K562 (cell line): Measurements from ENCODE around the gene NUDT14. TPM values are rescaled to one million over a fixed set of nuclear protein-coding genes. Genes with fewer than 3 reads are reported as not detected.

Source experiments
- ATAC-seq: fragments of 200-7000 bp; cut with Tn5 transposase; 3 replicates; pipeline ENCODE4 v1.9.1; 2020; ENCODE audit warnings: moderate library complexity
- BruUV-seq: library from RNA; stranded (reverse); fragments of 400-500 nt; replicated peaks from 2 replicates; lab custom pipeline; 2021; lab: Mats Ljungman, UMichigan
- CTCF ChIA-PET: fragments of 300-600 bp; formaldehyde crosslinking; extraction: SDS; loops from one replicate; lab custom pipeline; 2021; ENCODE audit warnings: low intra/inter-chr PET ratio; lab: Yijun Ruan, JAX
- POLR2A ChIA-PET: fragments of 300-600, 350-650 bp; sonication (Branson Sonifier 250); formaldehyde crosslinking; extraction: SDS; loops from one replicate; lab custom pipeline; 2021; ENCODE audit warnings: antibody characterized with exemption, inconsistent platforms; lab: Yijun Ruan, JAX
- DNase-seq, 4 experiments: peaks; one replicate each; pipeline versions ENCODE4 v3.0.0 to v3.0.0-alpha.2; 2011 to 2018; ENCODE audit warnings: low spot score in 3 of 4, mixed read lengths in 3 of 4; ENCODE audit errors: extremely low read depth in 1 of 4
- FAIRE-seq: peaks from 2 replicates; lab custom pipeline; 2011; peaks lifted over from hg19 to GRCh38; lab: Jason Lieb, UNC
- H2AFZ ChIP-seq: 2 replicates; pipeline ENCODE4 v1.6.0; 2011; ENCODE audit warnings: low read depth, low read length, control low read depth, inconsistent platforms
- H3K27ac ChIP-seq: fragments of 200-600 bp; 3 replicates; pipeline ENCODE4 v1.8.0; 2011; ENCODE audit warnings: low read depth, mild to moderate bottlenecking, control low read depth, inconsistent platforms, low read length, moderate library complexity, mixed read lengths; ENCODE audit errors: extremely low read depth
- H3K27me3 ChIP-seq, 2 experiments: fragments of 300-600 bp in 1 of 2; 2 replicates in 1 of 2; 3 replicates in 1 of 2; pipeline versions ENCODE4 v1.6.0 to v1.8.0; 2011; ENCODE audit warnings: inconsistent platforms in 2 of 2, low read length in 2 of 2, mild to moderate bottlenecking in 1 of 2, mixed read lengths in 1 of 2, moderate library complexity in 1 of 2; ENCODE audit not compliant: control insufficient read depth in 2 of 2, insufficient read depth in 2 of 2
- H3K36me3 ChIP-seq: fragments of 300-600 bp; 3 replicates; pipeline ENCODE4 v1.8.0; 2011; ENCODE audit warnings: mild to moderate bottlenecking, low read length, inconsistent platforms; ENCODE audit not compliant: control insufficient read depth, insufficient read depth
- H3K4me1 ChIP-seq, 2 experiments: fragments of 200-600 bp in 1 of 2; replicated peaks in 1 of 2; 2 replicates in 1 of 2; 3 replicates in 1 of 2; pipeline versions ENCODE4 v1.5.1 to v1.8.0; 2011; ENCODE audit warnings: inconsistent platforms in 2 of 2, low read length in 2 of 2, mild to moderate bottlenecking in 1 of 2, mixed read lengths in 1 of 2, moderate library complexity in 1 of 2; ENCODE audit not compliant: control insufficient read depth in 2 of 2, insufficient read depth in 2 of 2
- H3K4me2 ChIP-seq: 2 replicates; pipeline ENCODE4 v1.6.1; 2011; ENCODE audit warnings: low read length, control low read depth, inconsistent platforms, mixed read lengths; ENCODE audit not compliant: insufficient read depth
- H3K4me3 ChIP-seq: fragments of 200-600 bp; sonication (generic), shearing (Covaris generic); 2 replicates; pipeline ENCODE4 v1.5.1; 2016; ENCODE audit warnings: control low read depth, inconsistent platforms
- H3K79me2 ChIP-seq: fragments of 200-600 bp; 3 replicates; pipeline ENCODE4 v1.8.0; 2011; ENCODE audit warnings: low read length, inconsistent platforms; ENCODE audit not compliant: control insufficient read depth, insufficient read depth
- H3K9ac ChIP-seq, 2 experiments: 2 replicates each; pipeline versions ENCODE4 v1.6.0 to v1.6.1; 2011; ENCODE audit warnings: low read depth in 2 of 2, low read length in 2 of 2, control low read depth in 1 of 2, inconsistent platforms in 1 of 2, mild to moderate bottlenecking in 1 of 2, mixed read lengths in 1 of 2; ENCODE audit not compliant: insufficient read depth in 1 of 2
- H3K9me1 ChIP-seq: one replicate; pipeline ENCODE4 v1.6.0; 2011; ENCODE audit warnings: inconsistent platforms, mild to moderate bottlenecking, low read length, moderate library complexity; ENCODE audit not compliant: control insufficient read depth, insufficient read depth
- H3K9me3 ChIP-seq: replicated peaks from 2 replicates; pipeline ENCODE4 v1.5.1; 2011; ENCODE audit warnings: low read depth, low read length, inconsistent platforms; ENCODE audit not compliant: control insufficient read depth, insufficient read depth
- H4K20me1 ChIP-seq: replicated peaks from 2 replicates; pipeline ENCODE4 v1.6.1; 2011; ENCODE audit warnings: low read length, inconsistent platforms, mixed read lengths; ENCODE audit not compliant: control insufficient read depth, insufficient read depth
- CLOCK ChIP-seq: fragments of 250-450 bp; sonication (Bioruptor Pico); IDR thresholded peaks from 2 replicates; pipeline ENCODE4 v1.4.0; 2020; ENCODE audit warnings: mild to moderate bottlenecking, moderate library complexity, borderline replicate concordance
- ETS1 ChIP-seq: conservative IDR thresholded peaks from 2 replicates; pipeline ENCODE4 v1.6.1; 2011; ENCODE audit warnings: low read depth, mild to moderate bottlenecking, low read length; ENCODE audit not compliant: control insufficient read depth
- PBX2 ChIP-seq, 2 experiments: IDR thresholded peaks in 1 of 2; conservative IDR thresholded peaks in 1 of 2; 2 replicates each; pipeline ENCODE4 v1.6.1; 2016; ENCODE audit warnings: low read depth in 2 of 2, mild to moderate bottlenecking in 1 of 2, missing compliant biosample characterization in 1 of 2, missing genetic modification characterization in 1 of 2, moderate library complexity in 1 of 2
- USF1 ChIP-seq: sonication (generic); formaldehyde crosslinking; IDR thresholded peaks from 2 replicates; pipeline ENCODE4 v1.9.0; 2022; ENCODE audit warnings: mild to moderate bottlenecking, missing genetic modification reagents
- VEZF1 ChIP-seq: fragments of 200-800 bp; sonication (Bioruptor generic); IDR thresholded peaks from 2 replicates; pipeline ENCODE4 v1.6.1; 2017; ENCODE audit warnings: missing genetic modification characterization, missing compliant biosample characterization
- ZNF740 ChIP-seq, 3 experiments: fragments of 200-800 bp in 1 of 3; sonication (Bioruptor generic) in 1 of 3; sonication (generic) in 1 of 3; formaldehyde crosslinking in 1 of 3; IDR thresholded peaks; 2 replicates each; pipeline versions ENCODE4 v1.6.1 to v1.8.0; 2016 to 2022; ENCODE audit warnings: mild to moderate bottlenecking in 2 of 3, missing compliant biosample characterization in 2 of 3, missing genetic modification characterization in 2 of 3, missing genetic modification reagents in 1 of 3
- WGBS: fragments of 100-300 bp; shearing (Covaris generic); methylation state at CpG from one replicate; pipeline ENCODE4 v1.1.6; 2016; ENCODE audit warnings: low coverage, mixed read lengths; ENCODE audit not compliant: insufficient coverage; ENCODE audit errors: missing lambda C conversion rate; 5-methylcytosine and 5-hydroxymethylcytosine counted together
- in situ Hi-C: fragments of 300-500 bp; cut with MboI; formaldehyde crosslinking; loops from 4 replicates; pipeline ENCODE4 v1.15.0; 2018; ENCODE audit warnings: inconsistent platforms, mixed read lengths
- intact Hi-C: fragments of 100-400 bp; cut with micrococcal nuclease; formaldehyde crosslinking; loops from 2 replicates; pipeline ENCODE4 v1.14.2; 2022
- polyA plus RNA-seq, 8 experiments: library from polyadenylated mRNA; depleted of rRNA in 4 of 8; stranded (reverse) in 5 of 8; unstranded in 3 of 8; fragments of >200 nt; fragmentation: Nextera tagmentation in 2 of 8; fragmentation: Illumina TruSeq in 1 of 8; extraction: Ambion mirVana in 2 of 8; extraction: Trizol in 1 of 8; gene quantifications; 2 replicates each; pipeline versions ENCODE4 v1.2.1 to v1.2.3, GENCODE V29; 2011 to 2014; ENCODE audit warnings: inconsistent platforms in 1 of 8, missing spikeins in 1 of 8
- total RNA-seq, 7 experiments: library from RNA; depleted of rRNA in 6 of 7; stranded (reverse); fragments of >200 nt in 6 of 7; fragmentation: Illumina TruSeq in 2 of 7; extraction: Trizol in 2 of 7; gene quantifications; 2 replicates each; pipeline versions ENCODE4 v1.2.1 to v1.2.3, GENCODE V29; 2011 to 2021; ENCODE audit warnings: low replicate concordance in 1 of 7

Gene NUDT14
- total and polyA plus RNA-seq, 9 of the 15 experiments (the other 6 are each of a cell fraction or from before 2014, with no cell fraction given): 0.14 to 16.3 (median 8.2) TPM

GRCh38 chr14:105168496-105168978 lies 12.6 kb downstream of the NUDT14 start, which contains the start of gene JAG2:
TSS of gene JAG2 (minus strand) at chr14:105168776. CDS start at chr14:105168420, 356 bp downstream.
- CTCF ChIA-PET: no interaction called here
- peak within 1 kb of the TSS; percentile 63 to 95; a peak in 3 of 4 replicates for H3K9ac ChIP-seq
- ATAC-seq (peak; percentile 41), FAIRE-seq (no peak), DNase-seq (peak in 2 of 4 experiments; percentile 80 to 86)
- H2AFZ ChIP-seq: peak within 1 kb of the TSS; percentile 79
- H3K4me3 ChIP-seq: peak within 1 kb of the TSS; percentile 47
- H3K36me3 ChIP-seq: peaks cover 8% of the 10 kb centered on the region; the same call in 1 of the 3 replicates
- no TSS peak for BruUV-seq
- H3K4me1 ChIP-seq: peaks cover 10 to 90% of the 10 kb centered on the region in 2 experiments; a peak in 4 of 5 replicates
- intact Hi-C loops: no loop called here
- H3K27me3 ChIP-seq: no peaks in the 10 kb centered on the region
- H3K4me2 ChIP-seq: peak within 1 kb of the TSS; percentile 74; the same call in 1 of the 2 replicates
- POLR2A ChIA-PET: interaction anchor here (1.0 kb wide), 1 partner anchor 132 kb away, joined by 4 read pairs; the partner anchor contains the start of gene BRF1
- in situ Hi-C loops: no loop called here
- H3K79me2 ChIP-seq: peaks cover 43% of the 10 kb centered on the region
- no peaks in the 10 kb centered on the region; the same call in 1 of the 2 replicates for H4K20me1 ChIP-seq
- no peaks in the 10 kb centered on the region for H3K9me1 ChIP-seq
- peak within 1 kb of the TSS; percentile 66 for H3K27ac ChIP-seq
- WGBS: no CpG with 5 or more reads among the region's 84 CpGs
- H3K9me3 ChIP-seq: no peaks in the 10 kb centered on the region
- TF ChIP-seq ZNF740 (CRISPR knock-in tag; IDR thresholded peaks at IDR 0.05) (no peak), ZNF740 (tag; IDR thresholded peaks at IDR 0.05) (peak in 1 of 2 experiments; percentile 53; a peak in 1 of 4 replicates), ETS1 (0 out of 2 replicates have a peak, but pooled peaks have one; percentile 7), VEZF1 (peak; percentile 81), PBX2 (CRISPR knock-in tag; IDR thresholded peaks at IDR 0.05; ENCODE audit: low read depth) (peak; percentile 55), PBX2 (tag; conservative IDR thresholded peaks at IDR 0.05; ENCODE audit: low read depth) (no peak), CLOCK (CRISPR knock-in tag) (no peak), USF1 (CRISPR knock-in tag) (no peak)
